ENCODE measurements around the gene NKD1. TPM values are rescaled to one million over a fixed set of nuclear protein-coding genes. Genes with fewer than 3 reads are reported as not detected.

NKD1 gene
- total and polyA plus RNA-seq, 2 experiments from 2014 or later: not detected

DNA sequence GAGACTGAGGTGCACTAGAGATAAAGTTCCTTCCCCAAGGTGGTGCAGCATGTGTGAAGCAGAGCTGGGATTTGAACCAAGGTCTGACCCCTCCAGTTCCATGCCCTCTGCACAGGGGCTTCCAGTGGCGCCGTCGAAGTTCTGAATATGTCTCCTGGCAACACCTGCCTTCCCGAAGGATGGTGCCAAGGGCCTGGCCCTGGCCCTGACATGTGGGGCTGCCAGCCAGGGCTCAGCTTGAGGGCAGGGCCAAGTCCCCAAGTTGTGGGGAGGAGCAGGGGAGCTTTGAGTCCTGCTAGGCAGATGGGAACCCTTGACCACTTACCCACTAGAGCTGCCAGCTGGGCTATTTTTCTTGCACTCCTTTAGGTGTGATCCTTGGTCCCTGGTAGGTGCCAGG lies 56.4 kb downstream of the NKD1 start:
- in situ Hi-C loops (cut with MboI): no loop called here

GRCh38 chr16:50605733-50606430 lies 57.7 kb downstream of the NKD1 start:
- Histone ChIP-seq H3F3A (ENCODE audit: insufficient read depth) (no peaks in the 10 kb centered on the region), H3K9ac (no peak overlapping the region), H4K20me1 (ENCODE audit: insufficient read depth) (no peaks in the 10 kb centered on the region), H3K27ac (no peak overlapping the region), H3K4me2 (ENCODE audit: unreplicated experiment) (no peak overlapping the region), H2AFZ (no peak overlapping the region), H3K27me3 (replicated peaks; ENCODE audit: insufficient read depth) (0 out of 2 replicates have a peak, but pooled peaks cover 6% of the 10 kb centered on the region), H3K4me3 (no peak overlapping the region), H3K9me2 (ENCODE audit: insufficient read depth) (no peaks in the 10 kb centered on the region), H3K36me3 (ENCODE audit: low read depth) (no peaks in the 10 kb centered on the region), H3K9me3 (ENCODE audit: low read depth) (no peaks in the 10 kb centered on the region), H3K4me1 (ENCODE audit: insufficient read depth) (0 out of 2 replicates have a peak, but pooled peaks cover 5% of the 10 kb centered on the region), H3K79me2 (ENCODE audit: insufficient read depth) (no peaks in the 10 kb centered on the region)
- WGBS, 2 experiments (ENCODE audit: low coverage in 1 of 2, low lambda C conversion rate in 2 of 2, missing lambda C conversion rate in 2 of 2): 43 to 45% methylated on average over 19 of the region's 19 CpGs
- in situ Hi-C loops (cut with MboI): no loop called here
- TF ChIP-seq EZH2 (IDR thresholded peaks at IDR 0.05; ENCODE audit: insufficient read depth, poor library complexity, severe bottlenecking): no peak
- DNase-seq: no peak

More for the DNA sequence above, 56.4 kb downstream of the NKD1 start:
- Histone ChIP-seq H3K27ac (no peak overlapping the region), H3K4me1 (ENCODE audit: insufficient read depth) (0 out of 2 replicates have a peak, but pooled peaks cover 5% of the 10 kb centered on the region), H3K9me3 (ENCODE audit: low read depth) (no peaks in the 10 kb centered on the region), H4K20me1 (ENCODE audit: insufficient read depth) (no peaks in the 10 kb centered on the region), H3K4me2 (ENCODE audit: unreplicated experiment) (no peak overlapping the region), H3K9me2 (ENCODE audit: insufficient read depth) (no peaks in the 10 kb centered on the region), H3K9ac (no peak overlapping the region), H3F3A (ENCODE audit: insufficient read depth) (no peaks in the 10 kb centered on the region), H3K4me3 (no peak overlapping the region), H2AFZ (no peak overlapping the region), H3K27me3 (replicated peaks; ENCODE audit: insufficient read depth) (0 out of 2 replicates have a peak, but pooled peaks cover 6% of the 10 kb centered on the region), H3K79me2 (ENCODE audit: insufficient read depth) (no peaks in the 10 kb centered on the region), H3K36me3 (ENCODE audit: low read depth) (no peaks in the 10 kb centered on the region)
- TF ChIP-seq EZH2phosphoT487 (IDR thresholded peaks at IDR 0.05; ENCODE audit: insufficient read depth, low read depth) (no peak), EZH2 (IDR thresholded peaks at IDR 0.05; ENCODE audit: insufficient read depth, poor library complexity, severe bottlenecking) (no peak)
- WGBS, 2 experiments (ENCODE audit: low coverage in 1 of 2, low lambda C conversion rate in 2 of 2, missing lambda C conversion rate in 2 of 2): 54 to 67% methylated on average over 4 of the region's 4 CpGs
- no peak for DNase-seq

DNA sequence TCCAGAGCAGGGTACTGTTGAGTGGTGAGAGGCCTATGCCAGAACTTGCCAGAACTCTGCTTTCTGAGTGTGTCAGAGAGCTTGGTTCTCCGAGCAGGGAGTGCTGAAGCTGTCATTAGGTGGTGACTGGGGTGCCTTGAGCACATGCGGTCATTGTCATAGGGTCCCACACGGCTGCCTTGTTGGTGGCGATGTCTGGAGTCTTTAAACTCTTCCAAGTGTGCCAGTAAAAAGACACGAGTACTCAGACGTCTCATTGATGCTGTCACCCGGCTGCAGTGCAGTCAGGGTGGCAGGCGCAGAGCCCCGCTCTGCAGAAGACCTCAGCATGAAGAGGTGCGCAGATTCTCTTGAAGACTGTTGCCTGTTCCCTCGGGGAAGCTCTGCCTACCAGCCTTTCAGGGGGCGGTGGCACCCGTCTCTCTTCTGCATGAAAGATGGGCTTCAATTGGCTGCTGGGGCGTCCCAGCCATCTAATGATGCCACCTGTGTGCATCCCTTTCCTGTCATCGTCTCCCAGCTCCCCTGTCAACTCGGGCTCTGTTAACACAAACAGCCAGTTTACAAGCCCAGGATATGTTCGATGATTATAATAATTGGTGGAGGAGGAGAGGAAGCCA lies 58.3 kb downstream of the NKD1 start:
- Histone ChIP-seq H3K27ac (no peak overlapping the region), H3K9me2 (ENCODE audit: insufficient read depth) (no peaks in the 10 kb centered on the region), H3K4me1 (ENCODE audit: insufficient read depth) (0 out of 2 replicates have a peak, but pooled peaks cover 5% of the 10 kb centered on the region), H2AFZ (no peak overlapping the region), H3K9ac (no peak overlapping the region), H3K4me2 (ENCODE audit: unreplicated experiment) (no peak overlapping the region), H3F3A (ENCODE audit: insufficient read depth) (no peaks in the 10 kb centered on the region), H3K79me2 (ENCODE audit: insufficient read depth) (no peaks in the 10 kb centered on the region), H3K9me3 (ENCODE audit: low read depth) (no peaks in the 10 kb centered on the region), H4K20me1 (ENCODE audit: insufficient read depth) (no peaks in the 10 kb centered on the region), H3K27me3 (replicated peaks; ENCODE audit: insufficient read depth) (0 out of 2 replicates have a peak, but pooled peaks cover 6% of the 10 kb centered on the region), H3K36me3 (ENCODE audit: low read depth) (no peaks in the 10 kb centered on the region), H3K4me3 (no peak overlapping the region)
- TF ChIP-seq EZH2phosphoT487 (IDR thresholded peaks at IDR 0.05; ENCODE audit: insufficient read depth, low read depth): no peak
- TF ChIP-seq EZH2 (IDR thresholded peaks at IDR 0.05; ENCODE audit: insufficient read depth, poor library complexity, severe bottlenecking): no peak
- 58% methylated on average over 17 of the region's 17 CpGs for WGBS, 2 experiments (ENCODE audit: low coverage in 1 of 2, low lambda C conversion rate in 2 of 2, missing lambda C conversion rate in 2 of 2)
- no peak for DNase-seq
- in situ Hi-C loops (cut with MboI): no loop called here

DNA sequence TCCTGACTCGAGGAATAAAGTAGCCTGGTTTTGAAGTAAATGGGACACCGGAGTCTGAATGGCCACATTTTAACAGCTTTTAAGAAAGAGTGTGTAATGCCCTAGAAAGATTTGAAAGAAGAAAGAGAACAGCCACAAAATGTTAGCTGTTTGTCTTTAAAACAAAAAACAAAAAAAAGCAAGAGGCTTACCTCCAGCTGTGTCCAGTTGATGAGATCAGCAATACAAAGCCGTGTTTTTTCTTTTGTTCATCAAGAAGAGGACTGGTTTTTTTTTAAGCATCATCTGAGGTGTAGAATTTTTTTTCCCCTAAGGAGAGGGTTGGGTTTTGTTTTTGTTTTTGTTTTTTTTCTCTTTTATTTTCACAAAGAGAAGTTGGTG lies 58.8 kb downstream of the NKD1 start:
- no peak overlapping the region for H3K4me2 ChIP-seq (ENCODE audit: unreplicated experiment)
- H3K4me1 ChIP-seq (ENCODE audit: insufficient read depth): 0 out of 2 replicates have a peak, but pooled peaks cover 5% of the 10 kb centered on the region
- H2AFZ ChIP-seq: no peak overlapping the region
- 0 out of 2 replicates have a peak, but pooled peaks cover 6% of the 10 kb centered on the region for H3K27me3 ChIP-seq (replicated peaks; ENCODE audit: insufficient read depth)
- no peaks in the 10 kb centered on the region for H4K20me1 ChIP-seq (ENCODE audit: insufficient read depth)
- no peaks in the 10 kb centered on the region for H3K36me3 ChIP-seq (ENCODE audit: low read depth)
- H3K9ac ChIP-seq: no peak overlapping the region
- H3K4me3 ChIP-seq: no peak overlapping the region
- H3F3A ChIP-seq (ENCODE audit: insufficient read depth): no peaks in the 10 kb centered on the region
- in situ Hi-C loops (cut with MboI): no loop called here
- TF ChIP-seq EZH2 (IDR thresholded peaks at IDR 0.05; ENCODE audit: insufficient read depth, poor library complexity, severe bottlenecking): no peak
- no peak for TF ChIP-seq EZH2phosphoT487 (IDR thresholded peaks at IDR 0.05; ENCODE audit: insufficient read depth, low read depth)
- no peaks in the 10 kb centered on the region for H3K9me2 ChIP-seq (ENCODE audit: insufficient read depth)
- no peak overlapping the region for H3K27ac ChIP-seq
- no peaks in the 10 kb centered on the region for H3K79me2 ChIP-seq (ENCODE audit: insufficient read depth)
- DNase-seq: no peak
- no peaks in the 10 kb centered on the region for H3K9me3 ChIP-seq (ENCODE audit: low read depth)
- WGBS, 2 experiments (ENCODE audit: low coverage in 1 of 2, low lambda C conversion rate in 2 of 2, missing lambda C conversion rate in 2 of 2): 51 to 56% methylated on average over 3 of the region's 3 CpGs

Measured in GM23248 (cell line).